Activated CD8-positive, alpha-beta T cell treated with anti-CD3 and anti-CD28 coated beads for 36 hours (primary cell): ENCODE results near the gene KNDC1. TPM values are rescaled to one million over a fixed set of nuclear protein-coding genes. Genes with fewer than 3 reads are reported as not detected.

Experiments
- ATAC-seq: fragments of 200-7000 bp; cut with Tn5 transposase; one replicate; pipeline ENCODE4 v1.10.0; 2021; ENCODE audit warnings: mild to moderate bottlenecking, moderate library complexity
- CTCF ChIA-PET: fragments of 350-600 bp; sonication (Branson Sonifier 250); formaldehyde crosslinking; loops from one replicate; lab custom pipeline; 2021; ENCODE audit warnings: antibody characterized with exemption; lab: Charles Lee
- POLR2A ChIA-PET: fragments of 350-600 bp; sonication (Branson Sonifier 250); formaldehyde crosslinking; loops from one replicate; lab custom pipeline; 2021; ENCODE audit warnings: antibody characterized with exemption; lab: Charles Lee
- DNase-seq: peaks from one replicate; pipeline ENCODE4 v3.0.0-alpha.2; 2020
- H3K27ac Mint-ChIP-seq: one replicate; pipeline ENCODE4 v1.8.0; 2021; ENCODE audit warnings: mild to moderate bottlenecking, mixed read lengths
- H3K27me3 Mint-ChIP-seq: one replicate; pipeline ENCODE4 v1.8.0; 2021; ENCODE audit warnings: mixed read lengths
- H3K36me3 Mint-ChIP-seq: one replicate; pipeline ENCODE4 v1.8.0; 2021; ENCODE audit warnings: low read depth, mixed read lengths
- H3K4me1 Mint-ChIP-seq: one replicate; pipeline ENCODE4 v1.8.0; 2021; ENCODE audit warnings: low read depth, mixed read lengths
- H3K4me3 Mint-ChIP-seq: one replicate; pipeline ENCODE4 v1.8.0; 2021; ENCODE audit warnings: mild to moderate bottlenecking, moderate library complexity, mixed read lengths
- H3K9me3 Mint-ChIP-seq: one replicate; pipeline ENCODE4 v1.8.0; 2021; ENCODE audit warnings: mixed read lengths
- intact Hi-C: fragments of 100-400 bp; cut with micrococcal nuclease; formaldehyde crosslinking; loops from one replicate; pipeline ENCODE4 v1.10.0; 2022
- total RNA-seq, 2 experiments: library from RNA; stranded (reverse); gene quantifications; one replicate each; pipeline ENCODE4 v1.2.3, GENCODE V29; 2021
- TF ChIP-seq, protein P1 (sequence below): fragments of 200-600 bp; IDR thresholded peaks from one replicate; pipeline ENCODE4 v1.8.0; 2022; ENCODE audit warnings: antibody characterized with exemption, mild to moderate bottlenecking

The KNDC1 gene
- total RNA-seq, 2 experiments from 2014 or later: not detected

DNA sequence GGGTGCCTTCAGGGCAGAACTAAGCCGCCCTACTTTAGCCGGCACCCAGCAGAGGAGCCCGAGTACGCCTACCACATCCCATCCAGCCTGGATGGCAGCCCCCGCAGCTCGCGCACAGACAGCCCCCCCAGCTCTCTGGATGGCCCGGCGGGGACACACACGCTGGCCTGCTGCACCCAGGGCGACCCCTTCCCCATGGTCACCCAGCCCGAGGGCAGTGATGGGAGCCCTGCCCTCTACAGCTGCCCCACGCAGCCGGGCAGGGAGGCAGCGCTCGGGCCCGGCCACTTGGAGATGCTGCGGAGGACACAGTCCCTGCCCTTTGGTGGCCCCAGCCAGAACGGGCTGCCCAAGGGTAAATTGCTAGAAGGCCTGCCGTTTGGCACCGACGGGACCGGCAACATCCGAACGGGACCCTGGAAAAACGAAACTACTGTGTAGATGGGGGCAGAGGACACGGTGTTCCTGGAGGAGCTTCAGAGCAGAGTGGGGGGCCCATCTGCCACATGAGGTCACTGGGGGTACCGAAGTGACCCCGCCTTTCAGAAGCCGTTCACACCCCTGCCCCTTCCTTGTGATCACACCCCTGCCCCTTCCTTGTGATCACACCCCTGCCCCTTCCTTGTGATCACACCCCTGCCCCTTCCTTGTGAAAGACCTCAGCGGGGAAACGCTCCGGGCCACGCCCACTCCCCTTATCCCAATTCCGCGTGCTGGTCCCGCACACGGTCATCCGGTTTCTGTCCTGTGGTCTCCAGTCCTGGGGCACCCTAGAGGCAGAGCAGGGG is 30.8 kb upstream of the KNDC1 start:
- TF ChIP-seq, protein P1, sequence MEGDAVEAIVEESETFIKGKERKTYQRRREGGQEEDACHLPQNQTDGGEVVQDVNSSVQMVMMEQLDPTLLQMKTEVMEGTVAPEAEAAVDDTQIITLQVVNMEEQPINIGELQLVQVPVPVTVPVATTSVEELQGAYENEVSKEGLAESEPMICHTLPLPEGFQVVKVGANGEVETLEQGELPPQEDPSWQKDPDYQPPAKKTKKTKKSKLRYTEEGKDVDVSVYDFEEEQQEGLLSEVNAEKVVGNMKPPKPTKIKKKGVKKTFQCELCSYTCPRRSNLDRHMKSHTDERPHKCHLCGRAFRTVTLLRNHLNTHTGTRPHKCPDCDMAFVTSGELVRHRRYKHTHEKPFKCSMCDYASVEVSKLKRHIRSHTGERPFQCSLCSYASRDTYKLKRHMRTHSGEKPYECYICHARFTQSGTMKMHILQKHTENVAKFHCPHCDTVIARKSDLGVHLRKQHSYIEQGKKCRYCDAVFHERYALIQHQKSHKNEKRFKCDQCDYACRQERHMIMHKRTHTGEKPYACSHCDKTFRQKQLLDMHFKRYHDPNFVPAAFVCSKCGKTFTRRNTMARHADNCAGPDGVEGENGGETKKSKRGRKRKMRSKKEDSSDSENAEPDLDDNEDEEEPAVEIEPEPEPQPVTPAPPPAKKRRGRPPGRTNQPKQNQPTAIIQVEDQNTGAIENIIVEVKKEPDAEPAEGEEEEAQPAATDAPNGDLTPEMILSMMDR: no peak
- POLR2A ChIA-PET: no interaction called here
- ATAC-seq: no peak
- H3K27ac Mint-ChIP-seq: no peak overlapping the region
- no peaks in the 10 kb centered on the region for H3K9me3 Mint-ChIP-seq
- CTCF ChIA-PET: no interaction called here
- no peaks in the 10 kb centered on the region for H3K4me1 Mint-ChIP-seq
- peaks cover 4% of the 10 kb centered on the region for H3K27me3 Mint-ChIP-seq
- H3K36me3 Mint-ChIP-seq: no peaks in the 10 kb centered on the region
- intact Hi-C loops: no loop called here
- no peak overlapping the region for H3K4me3 Mint-ChIP-seq
- no peak for DNase-seq

DNA sequence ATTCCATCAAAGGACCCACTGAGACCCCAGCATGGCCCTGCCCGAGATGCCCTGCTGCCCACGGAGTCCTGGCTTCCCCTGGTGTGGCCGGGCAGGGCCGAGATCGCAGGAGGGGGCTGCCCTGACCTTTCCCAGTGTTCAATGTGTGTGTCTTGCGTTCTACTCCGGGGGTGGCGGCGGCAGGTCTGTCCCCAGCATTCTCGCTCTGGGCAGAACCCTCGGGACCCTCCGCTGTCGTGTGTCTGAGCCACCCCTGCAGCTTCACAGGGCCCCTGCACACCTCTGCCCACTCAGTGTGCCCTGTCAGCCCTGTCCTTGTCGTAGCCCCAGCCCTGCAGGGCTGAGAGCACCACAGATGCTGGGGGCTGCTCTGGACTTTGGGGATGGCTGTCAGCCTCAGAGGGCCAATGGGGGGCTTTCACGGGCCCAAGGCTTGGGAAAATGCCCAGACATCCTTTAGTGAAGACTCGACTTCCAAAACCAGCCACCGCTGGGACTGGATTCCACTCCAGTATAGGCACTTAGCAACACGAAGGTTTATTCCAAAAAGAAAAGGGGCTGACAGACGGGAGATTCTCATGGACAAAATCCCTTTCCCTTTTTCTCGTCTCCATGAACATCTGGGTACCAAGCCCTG is 30.0 kb upstream of the KNDC1 start:
- CTCF ChIA-PET: no interaction called here
- intact Hi-C loops: no loop called here
- no peak for DNase-seq

DNA sequence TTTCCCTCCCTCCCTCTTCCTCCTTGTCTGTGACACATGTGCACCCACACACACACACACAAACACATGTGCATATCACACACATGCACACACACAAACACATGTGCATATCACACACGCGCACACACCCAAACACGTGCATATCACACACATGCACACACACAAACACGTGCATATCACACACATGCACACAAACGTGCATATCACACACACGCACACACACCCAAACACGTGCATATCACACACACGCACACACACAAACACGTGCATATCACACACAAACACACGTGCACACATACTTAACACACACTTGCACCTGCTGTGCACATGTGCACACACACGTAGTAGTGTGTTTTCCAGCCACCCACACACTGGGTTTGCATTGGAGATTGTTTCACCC is 29.4 kb upstream of the KNDC1 start:
- ChIA-PET CTCF (no interaction called here), POLR2A (no interaction called here)

More for the DNA sequence above, 30.0 kb upstream of the KNDC1 start:
- Mint-ChIP-seq H3K27ac (no peak overlapping the region), H3K27me3 (peaks cover 2% of the 10 kb centered on the region), H3K4me3 (no peak overlapping the region), H3K9me3 (no peaks in the 10 kb centered on the region), H3K4me1 (no peaks in the 10 kb centered on the region), H3K36me3 (no peaks in the 10 kb centered on the region)
- TF ChIP-seq, protein P1: no peak
- ATAC-seq: no peak
- POLR2A ChIA-PET: no interaction called here

DNA sequence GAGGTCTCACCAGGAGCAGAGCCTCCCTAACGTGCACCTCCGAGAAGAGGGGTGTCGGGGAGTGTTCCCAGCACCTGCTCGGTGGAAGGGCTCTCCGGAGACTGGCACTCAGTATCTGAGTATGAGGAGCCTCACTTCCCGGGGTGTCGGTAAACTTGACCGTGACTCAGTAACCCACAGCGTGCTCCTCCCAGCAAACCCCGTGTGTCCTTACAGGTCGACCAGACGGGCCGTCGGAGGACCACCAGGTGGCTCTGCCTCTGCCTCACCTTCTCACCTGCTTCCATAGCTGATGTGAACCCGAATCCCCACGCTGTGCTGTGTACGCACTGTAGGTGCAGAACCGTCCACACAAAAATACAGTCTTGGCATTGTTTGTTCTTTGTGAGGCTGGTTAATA is 29.0 kb upstream of the KNDC1 start:
- ATAC-seq (no peak), DNase-seq (no peak)
- intact Hi-C loops: no loop called here
- Mint-ChIP-seq H3K9me3 (no peaks in the 10 kb centered on the region), H3K36me3 (no peaks in the 10 kb centered on the region), H3K4me1 (no peaks in the 10 kb centered on the region), H3K27me3 (no peaks in the 10 kb centered on the region), H3K4me3 (no peak overlapping the region), H3K27ac (no peak overlapping the region)
- ChIA-PET POLR2A (no interaction called here), CTCF (no interaction called here)
- TF ChIP-seq, protein P1: no peak

More for the DNA sequence above, 29.4 kb upstream of the KNDC1 start:
- H3K4me1 Mint-ChIP-seq: no peaks in the 10 kb centered on the region
- intact Hi-C loops: no loop called here
- no peak overlapping the region for H3K27ac Mint-ChIP-seq
- TF ChIP-seq, protein P1: no peak
- no peak overlapping the region for H3K4me3 Mint-ChIP-seq
- H3K9me3 Mint-ChIP-seq: no peaks in the 10 kb centered on the region
- no peaks in the 10 kb centered on the region for H3K27me3 Mint-ChIP-seq
- ATAC-seq: no peak
- no peak for DNase-seq
- H3K36me3 Mint-ChIP-seq: no peaks in the 10 kb centered on the region
